GM21619 (cell line): ENCODE results near the gene C11orf98.
A peak's percentile ranks its signal among the peaks of the same experiment; 100 is the strongest.
"Not testable (repeated sequence)": the region's sequence is repeated elsewhere in the genome, so short reads cannot be mapped to it uniquely, and the experiment has no call there.

ENCODE experiments used
- ATAC-seq: cut with Tn5 transposase; IDR thresholded peaks from one replicate; pipeline ENCODE4 v1.9.1; 2021; ENCODE audit not compliant: unreplicated experiment

Gene C11orf98

DNA sequence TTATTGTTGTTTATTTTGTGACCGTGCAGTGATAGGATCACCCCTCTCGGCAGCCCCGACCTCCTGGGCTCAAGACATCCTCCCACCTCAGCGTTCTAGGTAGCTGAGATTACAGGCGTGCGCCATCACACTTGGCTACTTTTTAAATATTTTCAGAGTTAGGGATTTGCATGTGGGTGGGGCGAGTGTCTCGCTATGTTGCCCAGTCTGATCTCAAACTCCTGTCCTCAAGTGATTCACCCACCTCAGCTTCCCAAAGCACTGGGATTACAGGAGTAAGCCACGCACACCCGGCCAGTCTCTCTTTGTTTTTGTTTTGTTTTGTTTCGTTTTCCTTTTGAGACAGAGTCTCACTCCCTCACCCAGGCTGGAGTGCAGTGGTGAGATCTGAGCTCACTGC, 10.7 kb downstream of the C11orf98 start:
- ATAC-seq, result no peak

DNA sequence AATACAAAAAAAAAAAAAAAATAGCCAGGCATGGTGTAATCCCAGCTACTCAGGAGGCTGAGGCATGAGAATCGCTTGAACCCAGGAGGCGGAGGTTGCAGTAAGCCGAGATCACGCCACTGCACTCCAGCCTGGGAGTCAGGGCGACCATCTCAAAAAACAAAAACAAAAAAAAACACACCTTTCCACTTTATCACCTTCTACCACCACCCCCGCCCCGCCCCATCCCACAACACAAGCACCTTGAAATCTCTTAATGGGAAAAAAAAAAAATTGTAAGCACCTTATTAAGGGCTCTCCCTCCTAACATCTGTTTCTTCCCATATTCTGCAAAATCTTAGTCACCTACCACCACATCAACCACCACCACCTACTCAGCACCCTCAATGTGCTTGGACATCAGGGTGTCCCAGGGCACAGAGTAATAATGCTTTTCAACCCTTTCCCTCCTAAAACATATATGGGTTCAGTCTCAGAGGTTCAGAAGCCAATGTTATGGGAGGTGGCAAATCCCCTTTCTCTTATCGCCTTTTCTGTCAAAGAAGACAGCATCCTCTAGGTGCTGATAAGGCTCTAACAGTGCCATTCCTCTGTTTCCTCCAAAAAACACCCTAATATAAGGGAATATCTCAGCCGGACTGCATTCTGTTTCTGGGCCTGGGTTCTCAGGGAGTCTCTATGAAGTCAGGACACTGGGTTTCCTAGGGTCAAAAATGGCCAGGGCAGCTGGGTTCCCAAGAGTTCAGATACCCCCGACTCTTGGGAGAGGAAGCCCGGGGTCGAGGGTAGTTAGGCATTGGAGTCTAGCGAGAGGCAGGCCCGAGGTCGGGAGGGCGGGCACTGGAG, 12.6 kb downstream of the C11orf98 start:
- ATAC-seq, result peak; percentile 19

DNA sequence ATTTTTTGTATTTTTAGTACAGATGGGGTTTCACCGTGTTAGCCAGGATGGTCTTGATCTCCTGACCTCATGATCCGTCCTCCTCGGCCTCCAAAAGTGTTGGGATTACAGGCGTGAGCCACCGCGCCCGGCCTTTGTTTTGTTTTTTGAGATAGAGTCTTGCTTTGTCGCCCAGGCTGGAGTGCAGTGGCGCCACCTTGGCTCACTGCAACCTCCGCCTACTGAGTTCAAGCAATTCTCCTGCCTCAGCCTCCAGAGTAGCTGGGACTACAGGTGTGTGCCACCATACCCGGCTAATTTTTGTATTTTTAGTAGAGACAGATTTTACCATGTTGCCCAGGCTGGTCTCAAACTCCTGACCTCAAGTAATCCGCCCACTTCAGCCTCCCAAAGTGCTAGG, 14.7 kb downstream of the C11orf98 start:
- ATAC-seq, result not testable (repeated sequence)

DNA sequence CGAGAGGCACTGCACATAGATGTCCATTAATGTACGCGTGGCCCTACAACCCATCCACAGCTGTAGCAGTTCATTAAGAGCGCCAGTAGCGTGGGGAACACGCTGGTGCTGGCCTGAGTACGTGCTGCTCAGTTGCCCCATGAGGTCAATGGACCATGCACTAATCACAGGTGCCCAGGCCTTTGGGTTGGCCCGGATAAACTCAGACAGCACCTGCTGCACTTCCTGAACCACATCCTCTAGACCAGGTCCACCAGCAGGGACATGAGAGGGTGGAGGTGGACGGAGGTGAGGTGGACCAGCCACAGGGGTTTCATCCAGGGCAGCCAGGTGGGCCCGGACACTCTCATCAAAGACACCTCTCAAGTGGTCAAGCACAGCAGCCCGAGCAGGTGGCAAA, 15.5 kb downstream of the C11orf98 start:
- ATAC-seq, result no peak

DNA sequence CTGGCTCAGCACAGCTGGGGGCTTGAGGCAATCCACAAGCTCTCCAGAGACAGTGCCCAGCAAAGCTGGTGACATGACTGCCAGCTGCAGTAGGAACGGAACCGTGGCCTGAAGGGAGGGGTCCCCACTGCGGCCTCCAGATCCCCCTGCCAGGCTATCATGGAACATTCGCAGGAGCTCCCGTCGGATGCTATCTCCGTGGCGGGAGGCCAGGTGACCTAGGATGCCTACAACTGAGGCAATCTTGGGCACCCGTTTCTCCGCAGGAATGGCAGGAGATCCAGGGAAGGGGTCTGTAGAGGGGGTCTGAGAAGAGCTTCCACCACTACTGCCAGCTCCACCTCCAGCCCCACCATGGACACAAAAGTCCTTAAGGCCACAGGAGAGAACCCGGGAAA, 16.0 kb downstream of the C11orf98 start:
- no peak for ATAC-seq

DNA sequence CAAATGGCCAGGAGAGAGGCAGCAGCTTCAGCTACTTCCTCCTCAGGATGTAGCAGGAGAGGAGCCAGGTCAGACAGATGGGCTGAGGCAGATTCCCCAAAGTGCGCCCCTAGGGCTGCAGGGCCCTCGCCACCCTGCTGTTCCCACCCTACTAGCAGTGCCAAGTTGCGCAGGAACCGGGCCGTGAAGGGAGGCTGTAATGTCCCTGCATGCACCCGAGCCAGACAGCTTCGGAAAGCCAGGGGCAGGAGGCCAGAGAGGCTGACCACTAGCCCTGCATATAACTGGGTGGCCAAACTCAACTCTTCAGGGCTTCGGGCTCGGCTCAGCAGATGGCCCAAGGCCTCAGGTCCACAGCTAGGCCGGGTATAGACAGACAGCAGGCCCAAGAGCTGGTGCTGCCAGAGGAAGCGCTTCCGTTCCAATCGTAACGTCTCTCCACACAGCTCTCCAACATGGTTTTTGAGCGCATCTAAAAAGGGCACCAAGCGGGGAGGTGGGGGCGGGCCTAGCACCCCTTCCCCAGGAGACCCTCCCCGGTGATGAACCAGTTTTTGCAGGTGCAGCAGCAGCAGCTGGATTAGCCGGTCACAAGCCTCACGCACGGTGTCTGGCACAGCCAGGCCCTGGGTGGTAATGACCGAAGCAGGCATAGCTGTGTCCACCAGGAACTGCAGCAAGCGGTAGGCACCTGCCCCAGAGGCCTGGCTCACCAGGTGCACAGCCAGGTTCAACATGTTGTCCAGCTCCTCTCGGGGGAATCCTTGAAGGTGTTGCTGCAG, 16.6 kb downstream of the C11orf98 start:
- no peak for ATAC-seq

DNA sequence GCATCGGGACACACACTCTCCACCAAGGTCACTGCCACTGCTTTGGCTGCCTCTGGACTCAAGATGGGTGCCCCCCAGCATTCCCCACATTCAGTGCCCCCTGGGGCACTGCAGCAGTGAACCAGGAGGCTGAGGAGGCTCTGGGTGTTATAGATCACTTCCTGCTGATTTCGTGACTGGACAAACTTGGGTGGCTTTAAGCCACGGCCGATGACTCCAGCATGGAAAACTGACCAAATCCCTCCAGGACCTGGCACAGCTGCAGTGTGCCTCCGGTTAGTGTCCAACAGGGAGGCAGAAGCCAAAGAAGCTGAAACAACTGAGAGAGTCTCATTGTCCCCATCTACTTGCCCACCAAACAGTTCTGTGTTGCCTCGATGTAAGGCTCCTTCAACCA, 17.4 kb downstream of the C11orf98 start:
- no peak for ATAC-seq

DNA sequence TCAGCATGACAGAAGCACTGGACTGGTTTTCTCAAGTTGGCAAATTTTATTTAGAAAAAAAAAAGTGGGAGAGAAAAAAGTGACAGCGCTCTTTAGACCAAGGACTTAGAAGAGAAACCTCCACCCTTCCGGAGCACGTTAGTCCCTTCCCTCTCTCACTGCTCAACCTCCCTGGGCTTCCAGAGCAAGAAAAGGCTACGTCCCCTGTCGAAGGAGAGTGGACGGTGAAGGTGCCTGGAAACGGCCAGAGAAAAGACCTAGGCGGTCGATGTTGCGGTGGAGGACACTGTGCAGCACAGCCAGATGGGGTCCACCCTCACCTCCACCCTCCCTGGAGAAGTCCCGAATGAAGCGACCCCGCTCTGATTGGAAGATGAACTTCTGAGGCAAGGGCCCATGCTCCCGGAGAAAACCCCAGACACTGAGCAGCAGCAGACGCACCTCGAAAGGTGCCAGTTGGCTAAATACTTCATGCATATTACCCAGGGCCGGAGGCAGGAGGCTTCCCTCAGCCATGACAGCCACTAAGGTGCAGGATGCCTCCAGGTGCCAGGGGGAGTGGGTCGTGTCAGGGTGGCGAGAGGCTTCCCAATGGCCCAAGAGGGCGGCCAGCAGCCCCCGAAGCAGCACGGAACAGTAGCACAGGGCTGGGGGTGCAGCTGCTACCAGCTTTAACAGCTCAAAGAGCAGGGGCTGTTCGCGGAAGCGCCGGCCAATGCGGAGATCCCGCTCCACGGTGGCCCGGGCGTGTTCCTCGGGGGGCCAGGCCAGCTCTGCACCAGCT, 18.0 kb downstream of the C11orf98 start:
- no peak for ATAC-seq

DNA sequence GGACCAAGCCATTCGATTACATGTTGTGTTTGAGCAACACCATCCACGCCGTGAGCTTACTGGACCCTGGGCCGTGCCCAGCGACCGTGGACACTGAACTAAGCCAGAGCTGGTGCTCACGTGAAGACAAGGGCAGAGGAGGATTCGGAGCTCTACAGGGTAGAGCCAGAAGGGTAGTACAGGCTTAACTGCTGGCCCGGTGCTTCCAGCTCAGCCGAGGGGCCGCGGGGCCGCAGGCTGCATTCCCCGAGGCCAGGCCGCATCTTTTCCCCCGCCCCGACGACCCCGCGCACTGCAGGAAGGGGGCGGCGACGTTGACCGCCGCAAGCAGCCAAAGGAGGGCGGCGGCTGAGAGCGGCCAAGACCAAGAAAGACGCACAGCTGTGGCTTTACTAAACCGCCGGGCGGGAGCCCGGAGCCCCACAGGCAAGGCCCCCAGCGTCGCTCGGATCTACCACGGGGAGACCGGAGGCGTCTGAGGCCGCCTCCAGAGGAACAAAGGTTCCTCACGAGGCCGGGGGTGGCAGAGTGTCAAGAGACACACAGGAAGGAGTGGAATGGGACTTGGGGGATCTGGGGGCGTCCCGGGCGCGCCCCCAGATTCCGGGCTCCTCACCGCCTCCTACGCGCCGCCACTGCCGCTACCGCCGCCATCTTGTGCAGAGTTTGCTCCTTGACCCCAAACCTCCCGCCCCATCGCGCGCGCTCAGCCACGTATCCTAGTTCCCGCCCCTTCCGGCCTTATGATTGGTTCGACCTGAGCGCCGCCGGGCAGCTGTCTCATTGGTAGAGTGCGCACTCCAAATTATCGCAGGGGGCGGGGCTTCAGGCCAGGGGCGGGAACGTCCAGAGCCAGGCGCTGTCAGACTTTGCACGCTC, 18.8 kb downstream of the C11orf98 start, which contains the start of gene GANAB:
Gene GANAB (minus strand): TSS at position 668 of the 879 bp plus-strand sequence. CDS start 14 bp downstream, at position 654.
- ATAC-seq, result peak; percentile 93

DNA sequence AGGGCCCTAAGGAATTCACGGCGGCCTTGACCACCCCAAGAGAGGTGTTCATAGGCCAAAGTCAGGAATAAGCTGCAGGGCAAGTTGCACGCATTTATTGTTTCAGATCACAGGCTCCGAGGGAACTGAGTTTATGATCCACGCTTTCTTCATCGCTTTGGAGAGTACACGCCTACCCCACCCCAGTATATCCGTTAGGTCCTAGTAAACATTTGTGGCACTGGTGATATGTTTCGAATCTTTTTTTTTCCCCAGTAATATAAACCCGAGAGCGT, 19.4 kb downstream of the C11orf98 start:
- ATAC-seq, result no peak

DNA sequence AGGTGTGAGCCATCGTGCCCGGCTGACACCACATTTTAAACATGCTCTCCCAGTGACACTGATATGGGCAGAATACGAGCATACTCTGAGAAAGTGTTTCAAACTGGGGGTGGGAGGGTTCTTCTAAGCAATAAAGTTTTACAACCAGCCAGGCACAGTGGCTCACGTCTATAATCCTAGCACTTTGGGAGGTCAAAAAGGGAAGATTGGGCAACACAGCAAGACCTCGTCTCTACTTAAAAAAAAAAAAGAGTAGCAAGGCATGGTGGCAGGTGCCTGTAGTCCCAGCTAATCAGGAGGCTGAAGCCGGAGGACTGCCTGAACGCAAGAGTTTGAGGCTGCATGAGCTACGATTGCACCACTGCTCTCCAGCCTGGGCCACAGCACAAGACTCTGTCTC, 20.8 kb downstream of the C11orf98 start:
- ATAC-seq, result no peak

DNA sequence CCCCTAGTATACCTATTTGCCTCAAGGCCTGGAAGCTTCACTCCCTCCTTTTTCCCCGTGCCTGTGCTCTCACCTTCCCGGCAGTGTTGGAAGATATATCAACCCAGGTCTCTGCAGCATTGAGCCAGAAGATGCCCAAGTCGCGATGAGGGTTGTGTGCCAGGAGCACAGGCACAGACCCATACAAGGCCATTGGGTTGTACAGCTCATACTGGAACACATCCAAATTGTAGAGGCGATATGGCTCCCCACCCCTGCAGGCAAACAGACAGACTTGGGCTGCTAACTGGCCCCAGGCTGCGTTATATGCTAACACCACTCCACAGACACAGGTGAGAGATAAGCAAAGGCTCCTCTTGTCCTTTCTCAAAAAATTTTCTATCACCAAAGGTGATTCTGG, 32.5 kb downstream of the C11orf98 start:
- ATAC-seq, result no peak

DNA sequence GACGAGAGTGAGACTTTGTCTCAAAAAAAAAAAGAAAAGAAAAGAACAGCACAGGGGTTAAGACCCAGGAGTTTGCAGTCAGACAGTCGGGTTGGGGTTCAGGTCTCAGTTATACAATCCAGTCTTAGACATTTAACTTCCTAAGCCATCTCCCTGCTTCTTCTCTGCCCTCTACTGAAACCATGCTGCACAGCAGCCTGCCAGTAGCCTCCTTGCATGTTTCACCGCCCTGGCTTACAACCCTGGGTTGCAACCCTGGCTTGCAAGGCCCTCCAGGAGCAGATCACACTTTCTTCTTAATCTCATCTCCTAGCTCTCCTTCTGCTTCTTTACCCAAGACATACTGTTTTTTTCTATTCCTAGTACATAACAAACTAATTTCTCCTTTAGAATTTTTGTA, 37.3 kb downstream of the C11orf98 start:
- no peak for ATAC-seq

DNA sequence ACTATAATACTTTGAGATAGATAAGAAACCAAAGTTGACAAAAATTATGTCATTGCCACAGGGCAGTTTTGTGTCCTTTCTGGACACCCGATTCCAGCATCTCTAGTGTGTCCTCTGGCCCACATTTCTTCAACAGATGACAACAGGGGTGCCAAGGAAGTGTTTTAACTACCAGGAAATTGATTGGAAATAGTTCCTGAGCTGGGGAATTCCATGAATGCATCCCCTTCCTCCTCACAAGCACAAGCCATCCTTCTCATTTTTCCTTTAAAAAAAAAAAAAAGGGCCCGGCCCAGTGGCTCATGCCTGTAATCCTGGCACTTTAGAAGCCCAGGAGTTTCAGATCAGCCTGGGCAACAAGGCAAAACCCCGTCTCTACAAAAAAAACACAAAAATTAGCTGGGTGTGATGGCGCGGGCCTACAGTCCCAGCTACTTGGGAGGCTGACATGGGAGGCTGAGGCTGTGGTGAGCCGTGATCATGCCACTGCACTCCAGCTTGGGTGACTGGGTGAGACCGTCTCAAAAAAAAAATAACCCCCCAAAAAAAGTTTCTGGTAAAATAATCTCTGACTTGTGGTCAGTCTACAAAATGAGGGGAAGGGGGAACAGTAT, 42.4 kb downstream of the C11orf98 start:
- no peak for ATAC-seq

DNA sequence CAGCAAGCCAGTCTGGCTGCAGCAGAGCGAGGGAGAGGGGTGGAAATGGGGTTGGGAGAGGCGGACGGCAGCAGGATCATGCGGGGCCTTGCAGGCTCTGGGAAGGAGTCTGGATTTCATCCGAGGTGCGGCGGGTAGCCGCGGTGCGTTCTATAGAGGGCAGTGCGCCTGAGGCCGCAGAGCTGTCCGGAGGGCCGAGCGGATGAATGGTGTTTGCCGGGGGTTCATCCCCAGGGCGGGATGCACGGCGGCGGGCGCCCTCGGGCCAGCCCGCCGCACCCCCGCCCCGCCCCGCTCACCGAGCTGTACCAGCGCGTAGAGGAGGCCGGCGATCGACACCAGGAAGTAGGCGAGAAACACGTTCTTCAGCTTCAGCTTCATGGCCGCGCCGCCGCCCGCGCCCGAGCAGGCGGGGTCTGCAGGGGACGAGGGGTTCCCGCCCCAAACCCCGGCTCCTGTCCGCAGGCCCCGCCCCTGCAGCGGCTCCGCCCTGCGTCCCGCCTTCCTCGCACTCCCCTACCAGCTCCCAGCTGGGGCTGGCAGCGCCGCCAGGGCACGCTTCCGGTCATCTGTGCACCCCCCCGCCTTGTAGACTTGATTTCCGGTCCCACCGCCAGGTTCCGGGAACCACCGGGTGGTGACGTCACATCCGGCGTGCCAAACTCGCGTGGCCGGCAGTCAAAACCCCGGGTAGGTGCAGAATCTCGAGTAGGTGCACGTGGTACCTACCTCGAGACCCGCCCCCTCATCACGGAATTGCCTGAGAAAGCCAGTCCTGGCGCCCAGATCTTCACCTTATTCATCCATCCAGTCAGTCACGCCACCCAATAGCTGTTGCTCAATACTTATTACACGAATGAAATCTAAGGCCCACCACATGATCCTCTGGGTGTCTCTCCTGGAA, 43.2 kb downstream of the C11orf98 start, which contains the start of gene B3GAT3:
Gene B3GAT3 (minus strand): TSS at position 420 of the 904 bp plus-strand sequence. CDS start 39 bp downstream, at position 381.
- ATAC-seq, result peak; percentile 94

DNA sequence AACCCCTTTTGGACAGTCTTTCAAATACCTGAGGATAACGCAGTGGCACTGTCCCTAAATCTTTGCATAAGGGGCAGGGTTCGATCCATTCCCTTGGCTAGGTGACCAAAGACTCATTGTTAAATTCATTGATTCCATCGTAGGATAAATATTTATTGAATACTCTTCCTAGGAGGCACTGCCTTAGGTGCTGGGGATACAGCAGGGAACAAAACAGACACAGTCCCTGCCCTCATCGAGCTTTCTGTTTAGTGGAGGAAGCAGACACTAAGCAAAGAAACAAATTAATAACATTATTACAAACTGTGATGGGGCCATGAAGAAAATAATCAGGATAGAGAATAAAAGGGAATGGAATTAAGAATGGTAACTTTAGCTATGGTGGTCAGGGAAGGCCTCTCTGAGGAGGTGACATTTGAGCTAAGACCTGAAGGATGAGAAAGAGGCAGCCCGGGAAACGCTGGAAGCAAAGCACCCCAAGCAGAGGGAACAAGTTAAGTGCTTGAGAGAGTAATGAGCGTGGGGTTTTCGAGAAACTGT, 43.9 kb downstream of the C11orf98 start:
- no peak for ATAC-seq

DNA sequence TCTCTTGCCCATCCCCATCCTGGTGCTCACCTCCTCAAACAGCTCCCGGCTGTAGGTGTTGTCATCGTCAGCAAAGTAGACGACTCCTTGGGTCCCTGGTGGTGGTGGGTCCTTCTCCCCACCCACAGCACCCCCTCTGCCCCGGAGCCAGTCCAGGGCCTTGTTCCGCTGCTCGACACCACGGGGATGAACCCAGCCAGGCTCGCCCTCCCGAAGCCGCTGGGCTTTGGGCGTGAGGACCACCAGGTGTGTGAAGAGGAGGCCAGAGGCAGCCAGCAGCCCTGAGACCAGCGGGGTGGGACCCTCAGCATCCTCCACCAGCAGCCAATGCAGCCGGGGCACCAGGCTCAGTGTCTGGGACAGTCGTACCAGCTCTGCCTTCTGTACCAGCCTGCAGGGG, 48.1 kb downstream of the C11orf98 start:
- not testable (repeated sequence) for ATAC-seq

DNA sequence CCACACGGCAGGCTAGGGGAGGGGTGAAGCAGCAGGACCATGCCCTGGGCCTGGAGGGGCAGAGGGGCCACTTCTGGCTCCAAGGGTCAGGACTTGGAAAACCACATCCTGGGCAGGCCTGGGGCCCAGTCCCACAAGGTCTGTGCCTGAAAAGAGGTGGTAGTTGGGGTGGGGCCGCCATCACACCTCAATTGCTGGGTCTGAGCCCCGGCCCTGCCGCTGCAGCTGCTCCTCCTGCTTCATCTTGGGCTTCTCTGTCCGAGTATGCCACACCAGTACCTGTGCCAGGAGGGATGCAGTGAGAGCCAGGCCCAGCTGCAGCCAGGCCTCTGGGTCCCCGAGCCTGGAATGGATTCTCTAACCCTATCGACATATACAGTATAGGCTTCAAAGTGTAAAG, 49.5 kb downstream of the C11orf98 start:
- ATAC-seq, result no peak

DNA sequence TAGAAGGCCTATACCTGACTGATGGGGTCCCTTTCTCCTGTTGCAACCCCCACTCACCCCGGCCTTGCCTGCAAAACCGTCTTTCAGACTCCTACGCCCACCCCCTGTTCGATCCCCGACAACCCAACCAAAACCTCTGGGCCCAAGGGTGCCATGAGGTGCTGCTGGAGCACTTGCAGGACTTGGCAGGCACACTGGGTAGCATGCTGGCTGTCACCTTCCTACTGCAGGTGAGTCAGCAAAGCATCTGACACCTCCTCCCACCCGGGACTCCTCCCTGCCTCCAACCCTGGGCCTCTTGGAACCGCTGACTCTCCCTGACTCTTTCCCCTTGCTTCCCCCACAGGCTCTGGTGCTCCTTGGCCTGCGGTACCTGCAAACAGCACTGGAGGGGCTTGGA, 50.7 kb downstream of the C11orf98 start:
- ATAC-seq, result no peak
